HEK293 (cell line): Measurements from ENCODE around the gene BCL2L13.

ENCODE experiments used
- CTCF ChIA-PET: fragments of 350-600 bp; formaldehyde crosslinking; extraction: SDS; loops from one replicate; lab custom pipeline; 2021; ENCODE audit warnings: antibody characterized with exemption; lab: Yijun Ruan, JAX
- POLR2A ChIA-PET: fragments of 300-600 bp; formaldehyde crosslinking; extraction: SDS; loops from one replicate; lab custom pipeline; 2020; ENCODE audit warnings: antibody characterized with exemption, inconsistent platforms; lab: Yijun Ruan, JAX
- H3K27ac ChIP-seq: fragments of 200-500 bp; sonication (Bioruptor generic); 2 replicates; pipeline ENCODE4 v1.5.1; 2014; ENCODE audit warnings: low read depth, low read length, control low read depth, inconsistent platforms; ENCODE audit errors: extremely low read depth
- H3K36me3 ChIP-seq, 2 experiments: fragments of 200-500 bp in 1 of 2; sonication (Bioruptor generic) in 1 of 2; 1 replicate in 1 of 2; 2 replicates in 1 of 2; pipeline ENCODE4 v1.5.1; 2014 to 2017; ENCODE audit warnings: inconsistent platforms in 2 of 2, low read length in 2 of 2; ENCODE audit not compliant: control insufficient read depth in 2 of 2, insufficient read depth in 1 of 2
- H3K4me1 ChIP-seq: fragments of 200-500 bp; sonication (Bioruptor generic); 2 replicates; pipeline ENCODE4 v1.5.1; 2014; ENCODE audit warnings: mild to moderate bottlenecking, low read length, inconsistent platforms; ENCODE audit not compliant: control insufficient read depth, insufficient read depth
- H3K4me3 ChIP-seq: 2 replicates; pipeline ENCODE4 v1.5.1; 2011; ENCODE audit warnings: low read depth, mild to moderate bottlenecking, control low read depth, low read length, moderate library complexity
- H3K9me3 ChIP-seq: fragments of 200-500 bp; sonication (Bioruptor generic); 2 replicates; pipeline ENCODE4 v1.5.1; 2014; ENCODE audit warnings: low read depth, low read length, inconsistent platforms; ENCODE audit not compliant: control insufficient read depth, insufficient read depth
- MYNN ChIP-seq: fragments of 450-650 bp; formaldehyde crosslinking; IDR thresholded peaks from 2 replicates; pipeline ENCODE4 v1.5.1; 2016; ENCODE audit warnings: missing biosample characterization, missing genetic modification characterization, borderline replicate concordance
- REPIN1 ChIP-seq: fragments of 450-650 bp; formaldehyde crosslinking; IDR thresholded peaks from 2 replicates; pipeline ENCODE4 v1.5.1; 2017; ENCODE audit warnings: missing biosample characterization, missing genetic modification characterization, low read depth
- WT1 ChIP-seq: fragments of 450-650 bp; formaldehyde crosslinking; IDR thresholded peaks from 2 replicates; pipeline ENCODE4 v1.5.1; 2016; ENCODE audit warnings: missing biosample characterization, missing genetic modification characterization
- ZBTB17 ChIP-seq: fragments of 450-650 bp; formaldehyde crosslinking; IDR thresholded peaks from 2 replicates; pipeline ENCODE4 v1.5.1; 2016; ENCODE audit warnings: missing biosample characterization, missing genetic modification characterization
- ZFHX2 ChIP-seq: fragments of 450-650 bp; formaldehyde crosslinking; conservative IDR thresholded peaks from 2 replicates; pipeline ENCODE4 v1.5.1; 2016; ENCODE audit warnings: missing biosample characterization, missing genetic modification characterization
- ZNF138 ChIP-seq: fragments of 450-650 bp; formaldehyde crosslinking; IDR thresholded peaks from 2 replicates; pipeline ENCODE4 v1.5.1; 2016; ENCODE audit warnings: missing biosample characterization, missing genetic modification characterization, borderline replicate concordance
- ZNF140 ChIP-seq: fragments of 450-650 bp; formaldehyde crosslinking; IDR thresholded peaks from 2 replicates; pipeline ENCODE4 v1.5.1; 2016; ENCODE audit warnings: missing biosample characterization, missing genetic modification characterization
- ZNF157 ChIP-seq: fragments of 450-650 bp; formaldehyde crosslinking; IDR thresholded peaks from 2 replicates; pipeline ENCODE4 v1.5.1; 2016; ENCODE audit warnings: missing biosample characterization, missing genetic modification characterization
- ZNF2 ChIP-seq: fragments of 450-650 bp; formaldehyde crosslinking; IDR thresholded peaks from 2 replicates; pipeline ENCODE4 v1.5.1; 2016; ENCODE audit warnings: missing biosample characterization, missing genetic modification characterization
- ZNF214 ChIP-seq: fragments of 450-650 bp; formaldehyde crosslinking; IDR thresholded peaks from 2 replicates; pipeline ENCODE4 v1.5.1; 2017; ENCODE audit warnings: missing biosample characterization, mild to moderate bottlenecking, missing genetic modification characterization, borderline replicate concordance
- ZNF354C ChIP-seq: fragments of 450-650 bp; formaldehyde crosslinking; IDR thresholded peaks from 2 replicates; pipeline ENCODE4 v1.5.1; 2016; ENCODE audit warnings: missing biosample characterization, missing genetic modification characterization, low read depth, borderline replicate concordance
- ZNF433 ChIP-seq: fragments of 450-650 bp; formaldehyde crosslinking; IDR thresholded peaks from 2 replicates; pipeline ENCODE4 v1.5.1; 2016; ENCODE audit warnings: missing biosample characterization, missing genetic modification characterization, low read depth
- ZNF555 ChIP-seq: fragments of 450-650 bp; formaldehyde crosslinking; conservative IDR thresholded peaks from 2 replicates; pipeline ENCODE4 v1.5.1; 2017; ENCODE audit warnings: missing biosample characterization, mild to moderate bottlenecking, missing genetic modification characterization, inconsistent platforms
- ZNF596 ChIP-seq: fragments of 450-650 bp; IDR thresholded peaks from 2 replicates; pipeline ENCODE4 v1.5.0; 2018; ENCODE audit warnings: missing biosample characterization, mild to moderate bottlenecking, missing genetic modification characterization, moderate library complexity
- ZNF626 ChIP-seq: fragments of 450-650 bp; sonication (Bioruptor Pico); formaldehyde crosslinking; IDR thresholded peaks from 2 replicates; pipeline ENCODE4 v1.5.1; 2018; ENCODE audit warnings: missing biosample characterization, missing genetic modification characterization, inconsistent platforms
- ZNF777 ChIP-seq: fragments of 450-650 bp; formaldehyde crosslinking; IDR thresholded peaks from 2 replicates; pipeline ENCODE4 v1.5.1; 2017; ENCODE audit warnings: missing biosample characterization, missing genetic modification characterization, borderline replicate concordance
- TF ChIP-seq, protein P1 (sequence below): IDR thresholded peaks from 2 replicates; pipeline ENCODE4 v1.6.1; 2011; ENCODE audit warnings: mild to moderate bottlenecking, low read depth, low read length, borderline replicate concordance
- TF ChIP-seq, protein P2 (sequence below): fragments of 450-650 bp; formaldehyde crosslinking; IDR thresholded peaks from 2 replicates; pipeline ENCODE4 v1.5.1; 2017; ENCODE audit warnings: missing biosample characterization, mild to moderate bottlenecking, missing genetic modification characterization, moderate library complexity
- TF ChIP-seq, protein P3 (sequence below): fragments of 450-650 bp; formaldehyde crosslinking; IDR thresholded peaks from 2 replicates; pipeline ENCODE4 v1.5.1; 2016; ENCODE audit warnings: missing biosample characterization, missing genetic modification characterization
- TF ChIP-seq, protein P4 (sequence below): fragments of 450-650 bp; formaldehyde crosslinking; IDR thresholded peaks from 2 replicates; pipeline ENCODE4 v1.5.1; 2016; ENCODE audit warnings: missing biosample characterization, missing genetic modification characterization
- TF ChIP-seq, protein P5 (sequence below): fragments of 450-650 bp; formaldehyde crosslinking; IDR thresholded peaks from 2 replicates; pipeline ENCODE4; 2016; ENCODE audit warnings: missing biosample characterization, missing genetic modification characterization

The BCL2L13 gene

GRCh38 chr22:17672417-17672991 is 33.9 kb downstream of the BCL2L13 start:
- POLR2A ChIA-PET, result interaction anchor here (1.6 kb wide), 1 partner anchor 33 kb away, joined by 4 read pairs; no protein-coding TSS in a partner anchor

GRCh38 chr22:17674152-17674551 is 35.6 kb downstream of the BCL2L13 start:
- Histone ChIP-seq H3K27ac (no peak overlapping the region), H3K4me1 (peaks cover 7% of the 10 kb centered on the region), H3K4me3 (no peak overlapping the region), H3K36me3 (peaks cover 0 to 3% of the 10 kb centered on the region in 2 experiments; a peak in 1 of 3 replicates), H3K9me3 (no peaks in the 10 kb centered on the region)
- ChIA-PET CTCF (interaction anchor here (1.2 kb wide), 1 partner anchor 18 kb away, joined by 3 read pairs; no protein-coding TSS in a partner anchor), POLR2A (no interaction called here)
- TF ChIP-seq ZBTB17 (tag by site-specific recombination) (no peak), ZFHX2 (tag by site-specific recombination) (no peak), ZNF777 (tag by site-specific recombination) (no peak), ZNF596 (tag by site-specific recombination) (no peak), ZNF214 (tag by site-specific recombination) (no peak), ZNF140 (tag by site-specific recombination) (no peak), MYNN (tag by site-specific recombination) (no peak), ZNF433 (tag by site-specific recombination) (no peak), WT1 (tag by site-specific recombination) (no peak), ZNF354C (tag by site-specific recombination) (no peak), ZNF555 (tag by site-specific recombination) (no peak), ZNF138 (tag by site-specific recombination) (no peak), ZNF626 (tag by site-specific recombination) (no peak), ZNF157 (tag by site-specific recombination) (no peak), REPIN1 (tag by site-specific recombination) (no peak)
- TF ChIP-seq, protein P1, sequence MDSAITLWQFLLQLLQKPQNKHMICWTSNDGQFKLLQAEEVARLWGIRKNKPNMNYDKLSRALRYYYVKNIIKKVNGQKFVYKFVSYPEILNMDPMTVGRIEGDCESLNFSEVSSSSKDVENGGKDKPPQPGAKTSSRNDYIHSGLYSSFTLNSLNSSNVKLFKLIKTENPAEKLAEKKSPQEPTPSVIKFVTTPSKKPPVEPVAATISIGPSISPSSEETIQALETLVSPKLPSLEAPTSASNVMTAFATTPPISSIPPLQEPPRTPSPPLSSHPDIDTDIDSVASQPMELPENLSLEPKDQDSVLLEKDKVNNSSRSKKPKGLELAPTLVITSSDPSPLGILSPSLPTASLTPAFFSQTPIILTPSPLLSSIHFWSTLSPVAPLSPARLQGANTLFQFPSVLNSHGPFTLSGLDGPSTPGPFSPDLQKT, result no peak
- TF ChIP-seq, protein P2, sequence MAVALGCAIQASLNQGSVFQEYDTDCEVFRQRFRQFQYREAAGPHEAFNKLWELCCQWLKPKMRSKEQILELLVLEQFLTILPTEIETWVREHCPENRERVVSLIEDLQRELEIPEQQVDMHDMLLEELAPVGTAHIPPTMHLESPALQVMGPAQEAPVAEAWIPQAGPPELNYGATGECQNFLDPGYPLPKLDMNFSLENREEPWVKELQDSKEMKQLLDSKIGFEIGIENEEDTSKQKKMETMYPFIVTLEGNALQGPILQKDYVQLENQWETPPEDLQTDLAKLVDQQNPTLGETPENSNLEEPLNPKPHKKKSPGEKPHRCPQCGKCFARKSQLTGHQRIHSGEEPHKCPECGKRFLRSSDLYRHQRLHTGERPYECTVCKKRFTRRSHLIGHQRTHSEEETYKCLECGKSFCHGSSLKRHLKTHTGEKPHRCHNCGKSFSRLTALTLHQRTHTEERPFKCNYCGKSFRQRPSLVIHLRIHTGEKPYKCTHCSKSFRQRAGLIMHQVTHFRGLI (tag by site-specific recombination), result no peak
- TF ChIP-seq, protein P3, sequence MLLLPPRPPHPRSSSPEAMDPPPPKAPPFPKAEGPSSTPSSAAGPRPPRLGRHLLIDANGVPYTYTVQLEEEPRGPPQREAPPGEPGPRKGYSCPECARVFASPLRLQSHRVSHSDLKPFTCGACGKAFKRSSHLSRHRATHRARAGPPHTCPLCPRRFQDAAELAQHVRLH, result no peak
- TF ChIP-seq, protein P4, sequence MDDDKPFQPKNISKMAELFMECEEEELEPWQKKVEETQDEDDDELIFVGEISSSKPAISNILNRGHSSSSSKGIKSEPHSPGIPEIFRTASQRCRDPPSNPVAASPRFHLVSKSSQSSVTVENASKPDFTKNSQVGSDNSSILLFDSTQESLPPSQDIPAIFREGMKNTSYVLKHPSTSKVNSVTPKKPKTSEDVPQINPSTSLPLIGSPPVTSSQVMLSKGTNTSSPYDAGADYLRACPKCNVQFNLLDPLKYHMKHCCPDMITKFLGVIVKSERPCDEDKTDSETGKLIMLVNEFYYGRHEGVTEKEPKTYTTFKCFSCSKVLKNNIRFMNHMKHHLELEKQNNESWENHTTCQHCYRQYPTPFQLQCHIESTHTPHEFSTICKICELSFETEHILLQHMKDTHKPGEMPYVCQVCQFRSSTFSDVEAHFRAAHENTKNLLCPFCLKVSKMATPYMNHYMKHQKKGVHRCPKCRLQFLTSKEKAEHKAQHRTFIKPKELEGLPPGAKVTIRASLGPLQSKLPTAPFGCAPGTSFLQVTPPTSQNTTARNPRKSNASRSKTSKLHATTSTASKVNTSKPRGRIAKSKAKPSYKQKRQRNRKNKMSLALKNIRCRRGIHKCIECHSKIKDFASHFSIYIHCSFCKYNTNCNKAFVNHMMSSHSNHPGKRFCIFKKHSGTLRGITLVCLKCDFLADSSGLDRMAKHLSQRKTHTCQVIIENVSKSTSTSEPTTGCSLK, result no peak
- TF ChIP-seq, protein P5, sequence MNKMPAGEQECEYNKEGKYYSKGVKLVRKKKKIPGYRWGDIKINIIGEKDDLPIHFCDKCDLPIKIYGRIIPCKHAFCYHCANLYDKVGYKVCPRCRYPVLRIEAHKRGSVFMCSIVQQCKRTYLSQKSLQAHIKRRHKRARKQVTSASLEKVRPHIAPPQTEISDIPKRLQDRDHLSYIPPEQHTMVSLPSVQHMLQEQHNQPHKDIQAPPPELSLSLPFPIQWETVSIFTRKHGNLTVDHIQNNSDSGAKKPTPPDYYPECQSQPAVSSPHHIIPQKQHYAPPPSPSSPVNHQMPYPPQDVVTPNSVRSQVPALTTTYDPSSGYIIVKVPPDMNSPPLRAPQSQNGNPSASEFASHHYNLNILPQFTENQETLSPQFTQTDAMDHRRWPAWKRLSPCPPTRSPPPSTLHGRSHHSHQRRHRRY (tag by site-specific recombination), result no peak

More at GRCh38 chr22:17672417-17672991, 33.9 kb downstream of the BCL2L13 start:
- Histone ChIP-seq H3K4me1 (peaks cover 7% of the 10 kb centered on the region), H3K36me3 (peaks cover 0 to 3% of the 10 kb centered on the region in 2 experiments; a peak in 2 of 3 replicates), H3K4me3 (no peak overlapping the region)
- TF ChIP-seq ZNF2 (tag by site-specific recombination), result no peak
- peak; percentile 34 for TF ChIP-seq ZFHX2 (tag by site-specific recombination)
- TF ChIP-seq, all 188 proteins: peak for 1
- H3K27ac ChIP-seq, result no peak overlapping the region
- H3K9me3 ChIP-seq, result no peaks in the 10 kb centered on the region
- CTCF ChIA-PET, result interaction anchor here (0.6 to 1.1 kb wide), 3 partner anchors 9 to 87 kb away, joined by 3 read pairs; no protein-coding TSS in a partner anchor
